Stomach (tissue), 4 donors: ENCODE data around the gene G6PD.
"Not testable (repeated sequence)": the region's sequence is repeated elsewhere in the genome, so short reads cannot be mapped to it uniquely, and the experiment has no call there.

Source experiments
- CTCF ChIP-seq, 7 experiments: fragments of 450-650 bp in 4 of 7; fragments of 200-600 bp in 3 of 7; sonication (generic) in 3 of 7; IDR thresholded peaks; one replicate each; pipeline ENCODE4 v1.5.1; 2016 to 2019; ENCODE audit warnings: antibody characterized with exemption in 7 of 7, control low read depth in 2 of 7, mild to moderate bottlenecking in 1 of 7
- POLR2A ChIP-seq, 4 donors: fragments of 450-650 bp; IDR thresholded peaks; one replicate each; pipeline ENCODE4 v1.6.1; 2016; ENCODE audit warnings: antibody characterized with exemption in 4 of 4, control low read depth in 2 of 4, mild to moderate bottlenecking in 1 of 4, moderate library complexity in 1 of 4
- POLR2AphosphoS5 ChIP-seq, 3 donors: sonication (generic); formaldehyde crosslinking; IDR thresholded peaks; one replicate each; pipeline ENCODE4 v1.6.1; 2016; ENCODE audit warnings: antibody characterized with exemption in 3 of 3

- TF ChIP-seq CTCF, POLR2A, POLR2AphosphoS5 (IDR thresholded peaks at IDR 0.05): not testable (repeated sequence)
Observed at GRCh38 chrX:154540365-154540764, 6.3 kb downstream of the G6PD start.
